GM20431 (cell line): ENCODE data around the gene PRELP.

ENCODE experiments used
- in situ Hi-C: fragments of 300-500 bp; cut with MseI, MboI; formaldehyde crosslinking; loops from one replicate; pipeline ENCODE4 v1.15.0; 2020; ENCODE audit warnings: low sequenced_read_pairs; ENCODE audit not compliant: unreplicated experiment

The PRELP gene

DNA sequence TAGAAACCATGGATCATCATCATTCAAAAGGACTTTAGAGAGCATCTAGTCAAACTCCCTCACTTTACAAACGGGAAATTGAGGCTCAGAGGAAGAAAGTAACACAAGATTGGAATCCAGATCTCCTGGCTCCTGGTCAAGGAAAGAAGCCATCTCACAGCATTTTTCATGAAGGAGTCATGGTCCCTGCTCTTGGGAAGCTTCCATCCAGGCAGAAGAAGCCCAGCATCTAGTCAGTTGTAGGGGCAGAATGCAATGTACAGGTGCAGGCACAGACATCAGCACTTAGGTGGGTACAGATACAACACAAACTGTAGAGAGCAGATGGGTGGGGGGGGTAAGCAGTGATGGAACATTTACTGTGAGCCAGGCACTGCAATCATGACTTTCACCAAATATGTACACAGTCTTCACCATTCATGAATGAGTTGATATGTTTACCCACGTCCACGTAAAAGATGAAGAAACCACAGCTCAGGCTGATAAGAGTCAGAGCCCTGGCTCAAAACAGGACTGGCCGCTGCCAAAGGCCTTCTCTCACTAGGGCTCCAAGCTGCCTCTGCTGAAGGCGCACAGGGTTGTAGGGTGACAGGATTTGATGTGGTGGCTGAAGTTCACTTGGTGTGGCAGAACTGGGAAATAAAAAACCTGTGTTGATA, 62.3 kb downstream of the PRELP start:
- in situ Hi-C loops = no loop called here

DNA sequence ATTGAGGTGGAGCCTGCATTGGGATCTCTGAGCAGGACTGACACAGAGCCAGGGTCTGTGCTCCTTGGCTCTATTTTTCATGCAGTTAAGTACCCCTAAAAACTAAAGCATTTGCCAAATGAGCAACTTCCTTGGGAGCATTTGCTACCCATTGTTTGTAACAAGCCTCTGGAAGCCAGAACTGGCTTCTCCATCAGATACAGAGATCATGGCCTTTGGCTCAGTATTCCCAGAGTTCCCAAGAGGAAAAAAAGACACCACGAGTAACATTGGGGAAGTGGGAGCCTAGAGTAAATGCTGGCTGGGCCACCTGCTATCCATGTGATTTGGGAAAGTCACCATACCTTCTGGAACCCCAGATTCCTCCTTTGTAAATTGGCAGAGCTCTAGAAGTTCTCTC, 63.1 kb downstream of the PRELP start:
- in situ Hi-C loops = no loop called here

DNA sequence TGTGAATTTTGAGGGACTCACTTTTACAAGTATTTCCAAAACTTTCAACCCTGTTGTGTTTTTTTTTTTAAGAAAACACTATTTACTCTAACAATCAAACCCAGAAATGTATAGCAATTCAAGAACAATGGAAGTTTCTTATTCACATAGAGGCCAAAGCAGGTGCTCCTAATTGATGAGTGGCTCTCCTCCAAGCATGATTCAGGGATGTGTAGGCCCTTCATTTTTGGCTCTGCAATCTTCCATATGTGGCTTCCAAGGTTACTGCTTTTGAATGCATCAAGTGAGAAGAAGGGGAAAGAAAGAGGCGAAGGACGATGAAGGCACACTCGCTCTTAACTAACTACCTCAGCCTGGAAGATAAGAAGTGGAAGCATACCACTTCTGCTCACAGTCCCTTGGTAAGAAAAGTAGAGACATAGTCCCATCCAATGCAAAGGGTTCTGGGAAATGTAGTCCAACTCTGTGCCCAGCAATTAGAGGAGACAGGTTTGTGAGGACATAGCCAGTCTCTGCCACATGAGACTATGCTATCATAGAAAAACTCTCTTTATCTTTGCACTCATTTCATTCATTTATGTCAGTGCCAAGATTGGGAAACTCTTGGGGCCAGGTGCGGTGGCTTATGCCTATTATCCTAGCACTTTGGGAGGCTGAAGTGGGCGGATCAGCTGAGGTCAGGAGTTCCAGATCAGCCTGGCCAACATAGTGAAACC, 64.4 kb downstream of the PRELP start:
- in situ Hi-C loops = no loop called here
